NK-92 (cell line): ENCODE data around the gene VILL.
"Not testable (repeated sequence)": the region's sequence is repeated elsewhere in the genome, so short reads cannot be mapped to it uniquely, and the experiment has no call there.

Experiments used
- DNase-seq: peaks from one replicate; lab custom pipeline; 2025; ENCODE audit not compliant: unreplicated experiment; lab: John Stamatoyannopoulos, UW

VILL gene

DNA sequence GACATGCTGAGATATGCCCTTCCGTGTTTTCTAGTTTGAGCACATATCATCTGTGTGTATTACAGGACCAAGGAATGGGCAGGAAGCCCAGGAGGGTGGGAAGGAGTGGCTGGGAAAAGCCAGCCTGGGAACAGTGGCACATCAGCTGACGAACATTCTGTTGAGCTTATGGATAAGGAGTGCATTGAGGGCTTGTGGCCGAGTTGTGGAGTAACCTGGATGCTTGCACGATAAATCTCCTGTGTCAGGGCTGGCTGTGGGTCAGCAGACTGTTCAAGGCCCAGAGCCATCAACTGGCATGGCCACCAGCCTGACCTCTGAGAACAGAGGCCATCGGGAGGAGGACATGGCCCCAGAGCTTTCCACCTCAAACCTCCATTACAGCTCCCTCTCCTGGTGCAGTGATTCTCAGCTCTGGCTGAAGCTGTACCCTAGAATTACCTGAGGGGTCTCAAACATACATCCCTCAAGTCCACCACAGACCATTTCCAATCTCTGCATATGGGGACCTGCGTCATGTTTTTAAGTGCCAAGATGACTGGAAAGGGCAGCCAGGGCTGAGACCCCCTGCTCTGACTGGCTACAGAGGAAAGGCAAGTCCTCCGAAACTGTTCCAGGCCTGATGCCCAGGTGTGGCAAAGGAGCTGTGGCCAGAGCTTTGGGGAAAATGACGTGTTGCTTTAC lies 4.8 kb upstream of the VILL start:
- no peak for DNase-seq

DNA sequence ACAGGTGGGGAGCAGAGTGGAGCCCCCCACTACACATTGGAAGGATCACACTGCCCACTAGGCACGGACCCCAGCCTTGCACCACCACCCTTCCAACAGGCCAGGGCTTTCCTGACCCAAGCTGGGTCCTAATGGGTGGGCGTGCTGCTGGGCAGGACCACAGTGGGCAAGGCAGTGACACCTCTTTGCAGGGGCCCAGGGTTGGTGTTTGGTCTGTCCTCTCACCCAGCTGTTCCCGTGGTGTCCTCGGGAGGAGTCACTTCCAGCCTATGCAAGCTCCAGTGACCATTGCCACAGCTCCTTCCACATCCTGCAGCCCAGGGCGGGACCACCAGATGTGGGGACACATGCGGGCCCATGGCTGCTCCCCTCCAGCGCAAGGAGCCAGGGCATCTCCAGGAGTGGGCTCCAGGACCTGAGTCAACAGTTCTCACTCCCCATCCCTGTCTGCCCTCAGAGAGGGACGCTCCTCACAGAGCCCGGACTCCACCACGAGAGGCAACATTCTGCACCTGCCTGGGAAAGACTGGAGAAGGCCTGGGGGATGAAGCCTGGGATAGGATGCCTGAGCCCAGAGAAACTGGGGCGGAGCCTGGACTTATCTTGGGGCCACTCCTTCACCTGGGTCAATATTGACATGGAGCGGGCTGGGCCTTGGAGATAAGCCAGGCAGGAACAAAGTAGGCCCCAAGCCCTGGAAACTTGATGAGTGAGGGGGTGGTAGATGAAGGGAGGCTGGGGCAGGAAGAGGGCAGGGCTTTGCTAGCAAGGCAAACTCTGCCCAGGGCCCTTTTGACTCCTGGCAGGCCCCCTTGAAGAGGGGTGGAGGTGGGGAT lies 3.9 kb upstream of the VILL start:
- no peak for DNase-seq

DNA sequence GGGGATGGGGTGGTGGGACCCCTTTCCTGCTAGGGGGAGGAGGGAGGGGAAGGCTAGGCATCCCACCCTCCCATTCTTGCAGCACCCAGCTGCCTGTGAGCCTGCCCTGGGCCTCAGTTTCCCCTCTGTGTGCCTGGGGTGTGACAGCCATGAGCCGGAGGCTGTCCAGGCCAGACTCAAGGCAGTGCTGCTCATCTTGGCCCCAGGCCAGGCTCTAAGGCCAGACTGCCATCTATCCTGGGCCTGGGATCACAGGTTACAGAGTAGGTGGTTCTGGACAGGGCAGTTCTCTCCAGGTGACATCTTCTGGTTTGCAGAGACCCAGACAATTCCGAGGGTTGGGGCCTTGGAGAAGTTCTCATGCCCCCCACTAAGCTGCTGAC lies 3.3 kb upstream of the VILL start:
- DNase-seq = no peak

DNA sequence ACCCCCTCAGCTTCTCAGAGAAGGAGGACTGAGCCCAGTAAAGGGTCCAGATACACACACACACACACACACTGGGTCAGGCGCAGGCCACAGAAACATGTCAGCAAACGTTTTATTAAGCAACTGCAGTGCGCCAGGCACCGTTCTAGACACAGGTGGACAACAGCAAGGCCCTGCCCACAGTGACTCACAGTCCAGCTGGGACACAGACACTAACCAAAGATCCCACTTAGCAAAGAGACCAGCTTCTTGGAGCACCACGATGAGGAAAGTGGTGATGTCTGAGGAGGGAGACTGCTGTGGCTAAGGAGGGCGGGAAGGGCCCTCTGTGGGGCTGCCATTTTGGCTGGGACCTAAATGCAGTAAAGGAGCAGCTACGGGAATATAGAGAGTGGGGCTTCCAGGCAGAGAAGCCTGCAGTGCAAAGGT lies 2.8 kb upstream of the VILL start:
- no peak for DNase-seq

DNA sequence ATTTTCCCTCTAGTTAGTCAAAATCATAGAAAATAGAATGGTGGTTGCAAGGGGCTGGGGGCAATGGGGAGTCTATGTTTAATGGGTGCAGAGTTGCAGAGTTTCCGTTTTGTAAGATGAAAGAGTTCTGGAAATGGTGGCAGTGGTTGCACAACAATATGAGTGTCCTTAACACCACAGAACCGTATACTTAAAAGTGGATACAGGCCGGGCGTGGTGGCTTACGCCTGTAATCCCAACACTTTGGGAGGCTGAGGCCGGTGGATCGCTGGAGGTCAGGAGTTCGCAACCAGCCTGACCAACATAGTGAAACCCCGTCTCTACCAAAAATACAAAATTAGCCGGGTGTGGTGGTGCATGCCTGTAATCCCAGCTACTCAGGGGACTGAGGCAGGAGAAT lies 2.2 kb upstream of the VILL start:
- not testable (repeated sequence) for DNase-seq

DNA sequence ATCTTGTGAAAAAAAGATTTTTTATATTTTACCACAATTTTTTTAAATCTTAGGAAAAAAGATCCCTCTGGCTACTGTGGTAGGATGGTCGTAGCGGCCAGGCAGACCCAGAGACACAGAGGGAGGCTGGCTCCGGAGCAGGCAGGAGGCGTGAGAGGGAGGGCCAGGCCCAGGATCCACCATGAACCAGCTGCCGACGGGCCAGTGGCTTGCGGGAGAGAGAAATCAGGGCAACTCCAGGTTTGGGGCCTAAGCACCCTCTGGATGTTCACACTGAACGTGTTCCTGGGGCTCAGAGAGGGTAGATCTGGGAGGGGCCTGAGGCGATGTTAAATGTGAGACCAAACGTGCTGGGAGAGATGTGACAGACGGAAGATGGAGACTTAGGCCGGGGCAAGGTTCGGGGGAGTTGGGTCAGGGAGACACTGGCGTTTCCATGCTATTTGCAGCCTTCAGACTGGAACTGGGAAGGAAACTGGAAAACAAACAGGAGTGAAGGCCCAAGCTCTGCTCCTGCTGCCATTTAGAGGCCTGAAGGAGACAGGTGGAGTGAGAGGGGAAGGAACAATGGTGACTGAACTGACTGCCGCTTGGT lies 1.6 kb upstream of the VILL start:
- DNase-seq = no peak

DNA sequence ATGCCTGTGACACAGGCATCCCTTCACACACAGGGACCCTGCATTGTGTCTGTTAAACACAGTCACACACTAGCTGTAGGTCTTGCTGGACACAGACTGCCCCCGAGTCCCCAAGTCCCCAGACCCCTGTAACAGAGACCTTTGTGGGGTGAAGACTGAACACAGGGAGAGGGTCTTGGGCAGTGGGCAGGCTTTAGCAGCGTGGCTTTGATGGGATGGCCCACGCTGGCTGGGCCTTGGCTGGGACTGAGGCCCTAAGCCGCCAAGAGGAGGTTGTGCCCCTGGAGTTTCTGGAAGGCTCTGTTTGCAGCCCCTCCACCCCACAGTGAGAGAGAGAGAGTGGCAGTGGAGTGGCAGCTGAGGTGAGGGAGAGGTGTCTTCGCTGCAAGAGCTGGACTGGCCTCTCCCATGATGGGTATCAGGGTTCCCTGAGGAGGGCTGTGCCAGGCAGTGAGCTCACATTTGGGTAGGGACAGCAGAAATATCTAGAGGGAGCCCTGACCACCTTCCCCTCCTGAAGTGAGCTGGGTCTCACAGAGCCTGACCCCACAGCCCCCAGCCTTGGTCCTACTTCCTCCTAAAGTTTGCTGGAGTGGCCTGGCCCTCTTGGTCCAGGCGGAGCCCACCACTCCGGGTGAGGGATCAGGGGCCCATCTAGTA lies 635 bp upstream of the VILL start:
- DNase-seq = no peak

DNA sequence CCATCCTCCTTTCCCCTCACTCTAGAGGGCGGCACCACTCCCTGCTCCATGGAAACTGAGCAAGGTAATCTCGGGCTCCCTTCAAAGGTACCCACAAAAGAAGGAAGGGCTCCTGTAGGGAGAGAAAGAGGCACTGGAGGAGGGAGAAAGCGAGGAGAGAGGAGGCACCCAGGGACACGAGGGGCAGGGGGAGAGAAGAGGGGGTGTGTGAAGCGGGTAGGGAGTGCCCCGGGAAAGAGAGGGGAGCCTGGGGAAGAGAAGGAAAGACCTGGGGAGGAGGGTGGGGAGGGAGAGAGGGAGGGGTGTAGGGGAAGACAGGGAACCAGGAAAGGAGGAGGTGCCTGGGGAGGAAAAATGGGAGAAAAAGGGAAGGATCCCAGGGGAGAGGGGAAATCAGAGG lies 523 bp downstream of the VILL start:
- no peak for DNase-seq

DNA sequence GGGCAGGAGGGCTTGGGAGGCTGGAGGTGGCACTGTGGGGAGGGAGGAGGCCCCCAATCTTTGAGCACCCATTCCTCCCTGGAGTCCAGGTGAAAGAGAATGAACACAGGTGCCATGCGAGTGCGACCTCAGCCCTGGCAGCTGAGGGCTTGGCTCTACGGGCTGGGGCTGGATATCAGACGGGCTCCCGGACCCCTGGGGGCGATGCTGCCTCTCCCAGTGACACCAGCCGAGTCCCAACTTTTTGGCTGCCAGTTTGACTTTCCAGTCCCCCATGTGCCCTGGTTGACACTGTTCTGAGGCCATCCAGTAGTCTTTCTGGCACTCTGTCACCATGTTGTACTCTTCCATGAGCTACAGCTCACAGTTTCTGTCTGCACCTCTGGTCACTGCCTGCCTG lies 1.2 kb downstream of the VILL start:
- DNase-seq = no peak

DNA sequence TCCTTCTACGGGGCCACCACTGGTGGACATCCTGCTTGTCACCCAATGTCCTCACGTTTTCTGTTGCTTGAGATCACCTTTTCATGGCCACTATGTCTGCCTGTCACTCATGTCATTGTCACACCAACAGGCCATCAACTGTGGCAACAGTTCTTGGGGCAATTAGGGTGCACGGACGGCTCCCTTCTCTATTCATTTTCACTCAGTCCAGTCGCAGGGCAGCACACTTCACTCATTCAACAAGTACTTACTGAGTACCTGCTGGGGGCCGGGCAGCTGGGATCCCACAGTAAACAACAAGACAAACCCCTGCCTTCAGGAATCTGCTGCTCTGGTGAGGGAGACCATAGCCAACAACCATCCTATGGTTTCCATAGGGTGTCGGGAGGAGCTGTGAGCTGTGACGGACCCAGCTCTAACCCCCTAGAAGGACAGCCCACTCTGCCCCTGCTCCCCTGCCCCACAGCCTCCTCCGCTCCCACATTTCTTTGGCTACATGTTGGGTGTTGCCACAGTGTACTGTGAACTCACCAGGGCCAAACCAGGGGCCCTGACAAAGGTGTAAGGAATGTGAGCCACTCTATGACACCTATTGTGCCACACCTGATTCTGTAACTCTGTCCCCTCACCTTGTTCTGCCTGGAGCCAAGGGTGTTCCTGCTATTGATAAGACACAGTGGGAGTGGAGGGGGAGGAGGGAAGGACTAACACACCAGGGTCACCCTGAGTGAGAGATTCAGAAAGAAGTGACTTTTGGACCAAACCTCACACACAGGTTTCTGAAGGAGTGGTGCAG lies 1.9 kb downstream of the VILL start:
- DNase-seq = no peak

DNA sequence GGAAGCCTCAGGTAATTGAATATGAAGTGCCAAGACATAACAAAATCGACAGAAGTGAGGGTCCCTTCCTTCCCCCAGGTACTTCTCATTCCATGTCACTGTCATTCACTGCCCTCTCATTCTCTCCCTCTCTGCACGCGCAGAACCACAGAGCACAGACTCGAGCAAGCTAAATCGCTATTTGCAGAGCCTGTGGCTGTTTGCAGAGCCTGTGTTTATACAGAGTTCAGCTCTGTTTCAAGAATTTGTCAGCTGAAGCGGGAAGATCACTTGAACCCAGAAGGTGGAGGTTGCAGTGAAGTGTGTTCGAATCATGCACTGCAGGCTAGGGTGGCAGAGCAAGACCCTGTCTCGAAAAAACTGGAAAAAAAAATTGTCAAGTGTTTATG lies 2.5 kb downstream of the VILL start:
- DNase-seq = no peak

DNA sequence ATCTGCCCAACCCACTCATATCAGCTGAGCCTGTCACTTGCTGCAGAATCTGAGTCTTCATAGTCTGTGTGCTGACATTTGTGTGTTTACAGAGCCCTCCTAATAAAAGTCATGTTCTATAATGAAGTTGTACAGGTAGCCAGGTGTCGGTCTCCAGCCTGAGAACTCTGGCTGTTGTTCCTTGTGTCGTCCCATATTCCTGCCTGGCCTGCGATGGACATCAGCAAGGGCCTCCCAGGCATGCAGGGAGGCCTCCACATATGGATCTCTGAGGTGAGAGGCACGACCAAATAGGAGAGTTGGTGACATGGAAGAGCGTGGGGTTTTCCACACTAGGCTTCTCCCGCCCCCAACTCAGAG lies 2.9 kb downstream of the VILL start:
- no peak for DNase-seq

DNA sequence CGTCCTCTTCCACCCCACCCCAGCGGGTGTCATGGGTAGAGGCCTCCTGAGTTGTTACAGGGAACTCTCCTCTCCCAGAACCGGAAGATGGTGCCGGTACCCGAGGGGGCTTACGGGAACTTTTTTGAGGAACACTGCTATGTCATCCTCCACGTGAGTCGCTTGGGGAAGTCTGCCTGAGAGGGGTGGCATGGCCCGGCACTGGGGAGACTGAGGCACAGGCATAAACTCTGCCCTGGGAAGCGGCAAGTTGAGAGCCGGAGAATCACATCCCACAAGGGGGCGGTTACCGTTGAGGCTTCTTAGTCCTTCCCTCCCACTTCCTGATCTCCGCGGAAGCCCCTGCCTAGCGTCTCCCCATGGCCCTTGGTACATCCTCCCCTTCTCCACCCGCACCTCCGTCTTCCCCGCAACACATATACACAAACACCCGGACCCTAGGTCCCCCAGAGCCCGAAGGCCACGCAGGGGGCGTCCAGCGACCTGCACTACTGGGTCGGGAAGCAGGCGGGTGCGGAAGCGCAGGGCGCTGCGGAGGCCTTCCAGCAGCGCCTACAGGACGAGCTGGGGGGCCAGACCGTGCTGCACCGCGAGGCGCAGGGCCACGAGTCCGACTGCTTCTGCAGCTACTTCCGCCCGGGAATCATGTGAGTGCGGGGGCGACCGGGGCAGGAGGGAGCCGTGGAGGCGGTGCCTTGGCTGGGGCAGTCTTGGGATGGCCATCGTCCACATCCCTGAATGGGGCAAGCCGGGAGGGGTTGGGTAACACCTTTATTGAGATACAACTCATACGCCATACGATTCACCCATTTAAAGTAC lies 3.4 kb downstream of the VILL start:
- DNase-seq = no peak

DNA sequence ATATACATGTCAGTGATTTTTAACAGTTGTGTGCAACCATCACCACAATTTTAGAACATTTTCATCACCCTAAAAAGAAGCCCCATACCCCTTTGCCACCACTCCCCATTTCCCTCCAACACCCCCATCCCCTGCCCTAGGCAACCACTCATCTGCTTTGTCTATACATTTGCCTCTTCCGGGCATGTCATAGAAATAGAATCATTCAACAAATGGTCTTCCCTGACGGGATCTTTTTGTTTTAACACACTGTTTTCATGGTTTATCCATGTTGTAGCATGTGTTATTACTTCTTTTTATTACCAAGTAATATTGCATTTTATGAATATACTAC lies 4.0 kb downstream of the VILL start:
- no peak for DNase-seq

DNA sequence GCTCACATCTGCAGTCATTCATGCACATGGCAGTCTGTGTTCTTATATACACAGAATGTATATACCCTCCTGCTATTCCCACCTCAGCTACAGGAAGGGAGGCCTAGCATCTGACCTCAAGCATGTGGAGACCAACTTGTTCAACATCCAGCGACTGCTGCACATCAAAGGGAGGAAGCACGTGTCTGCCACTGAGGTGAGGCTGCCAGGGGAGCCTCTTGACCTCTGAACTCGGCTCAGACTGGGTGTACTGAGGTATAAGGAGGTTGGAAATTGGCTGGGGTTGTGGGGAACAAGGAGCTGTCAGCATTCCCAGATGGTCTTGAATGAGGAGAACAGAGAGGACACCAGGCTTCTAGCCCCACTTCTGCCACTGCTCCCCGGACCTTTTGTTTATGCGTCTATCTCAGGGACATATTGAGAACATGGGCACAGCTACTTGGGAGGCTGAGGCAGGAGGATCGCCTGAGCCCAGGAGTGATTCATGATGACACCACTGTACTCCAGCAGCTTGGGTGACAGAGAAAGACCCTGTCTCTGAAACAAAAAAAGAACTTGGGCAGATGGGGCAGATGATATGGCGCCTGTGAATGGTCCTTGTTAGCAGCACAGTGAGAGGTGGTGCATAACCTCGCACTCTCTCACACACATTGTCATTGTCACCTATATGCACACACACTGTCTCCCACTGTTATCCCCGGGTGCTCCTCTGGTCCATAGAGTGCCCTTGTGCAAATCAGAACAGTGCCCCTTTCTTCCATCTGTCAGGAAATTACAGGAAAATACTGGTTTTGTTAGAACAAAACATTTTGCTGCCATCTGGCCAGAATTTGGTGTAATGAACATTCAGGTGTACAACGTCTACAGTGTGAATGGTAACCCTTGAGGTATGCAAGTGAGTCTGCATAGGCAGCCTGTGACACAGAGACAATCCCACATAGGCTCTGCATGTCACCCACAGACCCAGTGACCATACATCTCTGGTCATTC lies 5.4 kb downstream of the VILL start:
- no peak for DNase-seq

DNA sequence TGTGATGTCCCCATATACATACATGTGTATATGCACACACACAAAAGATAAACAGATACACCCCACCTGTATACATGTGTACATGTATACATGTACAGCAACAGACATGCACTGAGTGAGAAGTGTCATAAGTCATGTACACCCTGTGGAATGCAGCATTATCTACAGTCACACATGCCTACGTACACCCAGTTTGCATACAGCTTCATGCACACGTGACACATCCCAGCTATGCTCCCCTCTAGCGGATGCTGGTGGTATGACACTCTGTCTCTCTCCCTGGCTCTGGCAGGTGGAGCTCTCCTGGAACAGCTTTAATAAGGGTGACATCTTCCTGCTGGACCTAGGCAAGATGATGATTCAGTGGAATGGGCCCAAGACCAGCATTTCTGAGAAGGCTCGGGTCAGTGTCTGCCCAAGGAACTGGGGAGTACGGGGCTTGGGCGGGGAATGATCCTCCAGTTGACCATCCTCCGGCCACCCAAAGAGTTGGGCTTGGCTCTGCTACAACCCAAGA lies 6.3 kb downstream of the VILL start:
- no peak for DNase-seq

DNA sequence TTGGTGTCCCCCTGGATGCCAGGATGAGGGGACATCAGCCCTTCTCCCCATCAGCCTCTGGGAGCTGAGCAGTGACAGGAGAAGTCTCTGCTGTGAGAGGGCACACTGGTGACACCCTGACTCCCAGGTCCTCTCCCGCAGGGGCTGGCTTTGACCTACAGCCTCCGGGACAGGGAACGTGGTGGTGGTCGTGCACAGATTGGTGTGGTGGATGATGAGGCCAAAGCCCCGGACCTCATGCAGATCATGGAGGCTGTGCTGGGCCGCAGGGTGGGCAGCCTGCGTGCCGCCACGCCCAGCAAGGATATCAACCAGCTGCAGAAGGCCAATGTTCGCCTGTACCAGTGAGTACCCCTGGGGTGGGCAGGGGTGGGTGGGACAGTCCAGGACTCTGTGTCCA lies 6.8 kb downstream of the VILL start:
- DNase-seq = no peak

DNA sequence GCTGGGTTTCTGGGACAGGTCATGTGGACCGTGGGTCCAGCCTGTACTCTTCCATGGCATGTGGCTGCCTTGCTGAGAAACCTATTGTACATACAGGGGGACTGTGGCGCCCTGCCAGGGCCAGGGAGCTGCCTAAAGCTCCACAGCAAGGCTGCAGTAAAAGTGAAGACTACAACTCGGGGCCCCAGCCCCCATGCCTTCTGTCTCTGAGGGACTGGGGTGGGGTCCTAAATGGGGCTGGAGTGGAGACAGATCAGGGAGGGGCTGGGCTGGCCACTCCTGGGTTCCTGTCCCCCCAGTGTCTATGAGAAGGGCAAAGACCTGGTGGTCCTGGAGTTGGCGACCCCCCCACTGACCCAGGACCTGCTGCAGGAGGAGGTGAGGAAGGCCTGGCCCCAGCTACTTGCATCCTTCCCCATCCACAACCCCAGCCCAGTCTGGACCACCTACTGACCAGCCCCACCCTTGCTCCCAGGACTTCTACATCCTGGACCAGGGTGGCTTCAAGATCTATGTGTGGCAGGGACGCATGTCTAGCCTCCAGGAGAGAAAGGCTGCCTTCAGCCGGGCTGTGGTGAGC lies 7.3 kb downstream of the VILL start:
- no peak for DNase-seq

DNA sequence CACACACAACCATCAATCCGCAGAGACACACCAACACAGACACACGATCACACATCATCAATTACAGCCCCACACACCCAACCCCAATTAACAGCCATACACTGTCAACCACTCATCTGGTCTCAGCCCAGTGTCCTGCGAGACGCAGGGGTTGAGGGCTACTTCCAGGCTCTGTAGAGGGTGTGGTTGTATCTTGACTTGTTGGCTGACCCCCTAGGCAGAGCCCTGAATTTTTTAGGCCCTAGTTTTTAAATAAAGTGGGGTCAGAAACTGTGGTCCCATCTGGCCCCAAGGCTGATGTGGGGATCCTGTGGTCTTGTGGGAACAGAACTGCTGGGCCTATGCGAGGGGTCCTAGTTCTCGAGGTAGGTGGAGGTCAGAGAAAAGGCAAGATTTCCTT lies 9.2 kb downstream of the VILL start:
- no peak for DNase-seq
